IPS DF 4.7 (cell line): ENCODE measurements around the gene PDE9A.

Source experiments
- DNase-seq: peaks from one replicate; pipeline ENCODE4 v3.0.0-alpha.2; 2013; ENCODE audit warnings: low spot score; ENCODE audit errors: extremely low read depth

Gene PDE9A

GRCh38 chr21:42655796-42656770 lies 2.7 kb downstream of the PDE9A start:
- no peak for DNase-seq

GRCh38 chr21:42656872-42657271 lies 3.5 kb downstream of the PDE9A start:
- DNase-seq: no peak

- no peak for DNase-seq
Observed at GRCh38 chr21:42657676-42658319, 4.4 kb downstream of the PDE9A start.

- no peak for DNase-seq
Observed at GRCh38 chr21:42658320-42659105, 5.1 kb downstream of the PDE9A start.

GRCh38 chr21:42659416-42660117 lies 6.1 kb downstream of the PDE9A start:
- DNase-seq: no peak

- DNase-seq: no peak
Observed at GRCh38 chr21:42660118-42660470, 6.7 kb downstream of the PDE9A start.

- DNase-seq: no peak
Observed at GRCh38 chr21:42661688-42662429, 8.4 kb downstream of the PDE9A start.

GRCh38 chr21:42662430-42663199 lies 9.2 kb downstream of the PDE9A start:
- no peak for DNase-seq

- DNase-seq: no peak
Observed at GRCh38 chr21:42663200-42663750, 9.9 kb downstream of the PDE9A start.

GRCh38 chr21:42663860-42664535 lies 10.6 kb downstream of the PDE9A start:
- no peak for DNase-seq

GRCh38 chr21:42664614-42665013 lies 11.2 kb downstream of the PDE9A start:
- DNase-seq: no peak

- no peak for DNase-seq
Observed at GRCh38 chr21:42665026-42665425, 11.6 kb downstream of the PDE9A start.

- no peak for DNase-seq
Observed at GRCh38 chr21:42665484-42665883, 12.1 kb downstream of the PDE9A start.

- no peak for DNase-seq
Observed at GRCh38 chr21:42666023-42666747, 12.8 kb downstream of the PDE9A start.

- DNase-seq: no peak
Observed at GRCh38 chr21:42666925-42667324, 13.5 kb downstream of the PDE9A start.

GRCh38 chr21:42668298-42668992 lies 15.0 kb downstream of the PDE9A start:
- DNase-seq: no peak

- DNase-seq: no peak
Observed at GRCh38 chr21:42669041-42669440, 15.6 kb downstream of the PDE9A start.
